Mesenchymal stem cell (in vitro differentiated cells and primary cell): Measurements from ENCODE around the gene ARVCF.
A peak's percentile ranks its signal among the peaks of the same experiment; 100 is the strongest.

ENCODE experiments used
- DNase-seq: peaks from one replicate; pipeline ENCODE4 v3.0.0-alpha.2; 2013
- H2AFZ ChIP-seq: one replicate; pipeline ENCODE4 v1.6.1; 2013; ENCODE audit warnings: low read depth, mild to moderate bottlenecking, control low read depth, inconsistent platforms, low read length, moderate library complexity
- H2AK5ac ChIP-seq: 2 replicates; pipeline ENCODE4 v1.6.1; 2013; ENCODE audit warnings: low read length, moderate library complexity, mild to moderate bottlenecking, inconsistent platforms; ENCODE audit not compliant: severe bottlenecking
- H2BK120ac ChIP-seq: one replicate; pipeline ENCODE4 v1.6.1; 2013; ENCODE audit warnings: low read depth, mild to moderate bottlenecking, inconsistent platforms, low read length, moderate library complexity
- H2BK12ac ChIP-seq, 2 experiments: one replicate each; pipeline ENCODE4 v1.6.1; 2013; ENCODE audit warnings: inconsistent platforms in 2 of 2, low read length in 2 of 2, mild to moderate bottlenecking in 2 of 2, moderate library complexity in 2 of 2, control low read depth in 1 of 2
- H2BK15ac ChIP-seq: one replicate; pipeline ENCODE4 v1.6.1; 2013; ENCODE audit warnings: mild to moderate bottlenecking, low read depth, inconsistent platforms; ENCODE audit not compliant: poor library complexity, severe bottlenecking
- H2BK5ac ChIP-seq: 2 replicates; pipeline ENCODE4 v1.6.1; 2013; ENCODE audit warnings: low read depth, mild to moderate bottlenecking, low read length, control low read depth, inconsistent platforms; ENCODE audit not compliant: poor library complexity, severe bottlenecking
- H3K14ac ChIP-seq, 2 experiments: one replicate each; pipeline ENCODE4 v1.6.1; 2013; ENCODE audit warnings: inconsistent platforms in 2 of 2, low read length in 2 of 2, control low read depth in 1 of 2, mild to moderate bottlenecking in 1 of 2, moderate library complexity in 1 of 2
- H3K18ac ChIP-seq, 2 experiments: one replicate each; pipeline ENCODE4 v1.6.1; 2013; ENCODE audit warnings: inconsistent platforms in 2 of 2, low read length in 2 of 2, control low read depth in 1 of 2, low read depth in 1 of 2, mild to moderate bottlenecking in 1 of 2
- H3K23ac ChIP-seq, 2 experiments: one replicate each; pipeline ENCODE4 v1.6.1; 2013; ENCODE audit warnings: inconsistent platforms in 2 of 2, low read length in 2 of 2, mild to moderate bottlenecking in 2 of 2, moderate library complexity in 2 of 2, control low read depth in 1 of 2
- H3K27ac ChIP-seq: 2 replicates; pipeline ENCODE4 v1.5.1; 2013; ENCODE audit warnings: mild to moderate bottlenecking, moderate library complexity, low read length, control low read depth, inconsistent platforms; ENCODE audit not compliant: poor library complexity, severe bottlenecking
- H3K27me3 ChIP-seq, 2 experiments: 2 replicates each; pipeline versions ENCODE4 v1.6.1 to v1.7.0; 2013; ENCODE audit warnings: low read length in 2 of 2, mild to moderate bottlenecking in 2 of 2, moderate library complexity in 2 of 2, control low read depth in 1 of 2, inconsistent platforms in 1 of 2; ENCODE audit not compliant: control insufficient read depth in 1 of 2, insufficient read depth in 1 of 2
- H3K36me3 ChIP-seq, 2 experiments: 2 replicates each; pipeline versions ENCODE4 v1.6.1 to v1.7.0; 2013; ENCODE audit warnings: low read length in 2 of 2, control low read depth in 1 of 2, inconsistent platforms in 1 of 2, low read depth in 1 of 2, mild to moderate bottlenecking in 1 of 2; ENCODE audit not compliant: insufficient read depth in 2 of 2, control insufficient read depth in 1 of 2
- H3K4ac ChIP-seq, 2 experiments: one replicate each; pipeline ENCODE4 v1.6.1; 2013; ENCODE audit warnings: inconsistent platforms in 2 of 2, low read length in 2 of 2, mild to moderate bottlenecking in 2 of 2, moderate library complexity in 2 of 2, control low read depth in 1 of 2, low read depth in 1 of 2
- H3K4me1 ChIP-seq: 2 replicates; pipeline ENCODE4 v1.6.1; 2013; ENCODE audit warnings: low read depth, low read length, control low read depth; ENCODE audit not compliant: control insufficient read depth, insufficient read depth
- H3K4me2 ChIP-seq: 2 replicates; pipeline ENCODE4 v1.6.1; 2013; ENCODE audit warnings: low read length, mild to moderate bottlenecking, inconsistent platforms; ENCODE audit not compliant: poor library complexity, severe bottlenecking
- H3K4me3 ChIP-seq, 2 experiments: 2 replicates each; pipeline versions ENCODE4 v1.5.1 to v1.7.0; 2013; ENCODE audit warnings: low read length in 2 of 2, mild to moderate bottlenecking in 2 of 2, control low read depth in 1 of 2, low read depth in 1 of 2; ENCODE audit not compliant: insufficient read depth in 1 of 2
- H3K79me1 ChIP-seq: replicated peaks from 2 replicates; pipeline ENCODE4 v1.6.1; 2013; ENCODE audit warnings: mild to moderate bottlenecking, control low read depth, low read length, inconsistent platforms; ENCODE audit not compliant: poor library complexity, severe bottlenecking
- H3K9ac ChIP-seq: 2 replicates; pipeline ENCODE4 v1.7.0; 2013; ENCODE audit warnings: mild to moderate bottlenecking, low read length, moderate library complexity
- H3K9me3 ChIP-seq: 2 replicates; pipeline ENCODE4 v1.7.0; 2013; ENCODE audit warnings: mild to moderate bottlenecking, low read length; ENCODE audit not compliant: control insufficient read depth
- H4K8ac ChIP-seq: one replicate; pipeline ENCODE4 v1.6.1; 2013; ENCODE audit warnings: inconsistent platforms, mild to moderate bottlenecking, low read length, moderate library complexity
- H4K91ac ChIP-seq: one replicate; pipeline ENCODE4 v1.6.1; 2013; ENCODE audit warnings: mild to moderate bottlenecking, low read length, inconsistent platforms
- WGBS: methylation state at CpG from one replicate; pipeline ENCODE4 v1.1.7; 2013; ENCODE audit warnings: mixed read lengths; 5-methylcytosine and 5-hydroxymethylcytosine counted together

Gene ARVCF

GRCh38 chr22:19977296-19978243 is 39.1 kb downstream of the ARVCF start:
- 96% methylated on average over 32 of the region's 32 CpGs for WGBS
- no peak overlapping the region for H3K14ac ChIP-seq
- H3K4me2 ChIP-seq: no peak overlapping the region
- no peak overlapping the region for H2AK5ac ChIP-seq
- no peak overlapping the region for H2BK5ac ChIP-seq
- H2AFZ ChIP-seq: no peak overlapping the region
- no peak overlapping the region for H4K8ac ChIP-seq
- H2BK15ac ChIP-seq: no peak overlapping the region
- H3K9me3 ChIP-seq: no peaks in the 10 kb centered on the region
- DNase-seq: no peak
- no peak overlapping the region for H3K18ac ChIP-seq
- H3K36me3 ChIP-seq: peaks cover 7 to 73% of the 10 kb centered on the region in 2 experiments
- no peak overlapping the region for H3K23ac ChIP-seq
- no peak overlapping the region for H2BK12ac ChIP-seq
- H3K27me3 ChIP-seq: peaks cover 0 to 8% of the 10 kb centered on the region in 2 experiments
- H3K4ac ChIP-seq: no peak overlapping the region
- no peak overlapping the region for H2BK120ac ChIP-seq
- no peak overlapping the region for H3K27ac ChIP-seq
- H3K4me1 ChIP-seq: peaks cover 30% of the 10 kb centered on the region
- H3K9ac ChIP-seq: no peak overlapping the region
- H4K91ac ChIP-seq: no peak overlapping the region
- H3K4me3 ChIP-seq: no peak overlapping the region
- H3K79me1 ChIP-seq: peaks cover 9% of the 10 kb centered on the region

GRCh38 chr22:19976671-19977070 is 40.0 kb downstream of the ARVCF start:
- 98% methylated on average over 2 of the region's 3 CpGs for WGBS

GRCh38 chr22:19975707-19976035 is 41.0 kb downstream of the ARVCF start:
- Histone ChIP-seq H3K9ac (no peak overlapping the region), H2BK5ac (no peak overlapping the region), H4K91ac (no peak overlapping the region), H3K4me3 (no peak overlapping the region), H2AFZ (no peak overlapping the region), H3K14ac (no peak overlapping the region), H2BK12ac (no peak overlapping the region), H3K9me3 (no peaks in the 10 kb centered on the region), H4K8ac (no peak overlapping the region), H2AK5ac (peak overlapping the region; percentile 46), H3K18ac (no peak overlapping the region), H3K4ac (no peak overlapping the region), H3K79me1 (no peaks in the 10 kb centered on the region), H3K36me3 (peaks cover 10 to 76% of the 10 kb centered on the region in 2 experiments), H2BK15ac (no peak overlapping the region), H3K27ac (peak overlapping the region; percentile 13), H2BK120ac (no peak overlapping the region), H3K4me1 (peaks cover 26% of the 10 kb centered on the region), H3K4me2 (no peak overlapping the region), H3K27me3 (peaks cover 0 to 8% of the 10 kb centered on the region in 2 experiments), H3K23ac (no peak overlapping the region)
- 87% methylated on average over 4 of the region's 4 CpGs for WGBS
- DNase-seq: no peak

More at GRCh38 chr22:19976671-19977070, 40.0 kb downstream of the ARVCF start:
- H3K27me3 ChIP-seq: peaks cover 0 to 8% of the 10 kb centered on the region in 2 experiments
- no peak overlapping the region for H3K9ac ChIP-seq
- H3K36me3 ChIP-seq: peaks cover 10 to 76% of the 10 kb centered on the region in 2 experiments
- no peak for DNase-seq
- H2BK15ac ChIP-seq: no peak overlapping the region
- H3K27ac ChIP-seq: no peak overlapping the region
- H3K9me3 ChIP-seq: no peaks in the 10 kb centered on the region
- no peak overlapping the region for H2AK5ac ChIP-seq
- no peak overlapping the region for H3K4me2 ChIP-seq
- H3K4me1 ChIP-seq: peaks cover 23% of the 10 kb centered on the region
- H3K23ac ChIP-seq: no peak overlapping the region
- H3K4me3 ChIP-seq: no peak overlapping the region
- peaks cover 1% of the 10 kb centered on the region for H3K79me1 ChIP-seq
- no peak overlapping the region for H4K91ac ChIP-seq
- no peak overlapping the region for H2BK5ac ChIP-seq
- H4K8ac ChIP-seq: no peak overlapping the region
- H2BK12ac ChIP-seq: no peak overlapping the region
- H3K18ac ChIP-seq: no peak overlapping the region
- H2AFZ ChIP-seq: no peak overlapping the region
- no peak overlapping the region for H3K4ac ChIP-seq
- no peak overlapping the region for H3K14ac ChIP-seq
- no peak overlapping the region for H2BK120ac ChIP-seq

- H3K23ac ChIP-seq: no peak overlapping the region
Measured at GRCh38 chr22:19974935-19975706, 41.5 kb downstream of the ARVCF start.

More at GRCh38 chr22:19974935-19975706, 41.5 kb downstream of the ARVCF start:
- no peak for DNase-seq
- Histone ChIP-seq H3K4ac (no peak overlapping the region), H3K9me3 (no peaks in the 10 kb centered on the region), H2AK5ac (peak overlapping the region; percentile 46), H3K79me1 (no peaks in the 10 kb centered on the region), H2BK5ac (no peak overlapping the region), H3K4me3 (no peak overlapping the region), H3K18ac (no peak overlapping the region), H3K14ac (no peak overlapping the region), H4K91ac (no peak overlapping the region), H3K9ac (no peak overlapping the region), H3K4me2 (no peak overlapping the region), H2AFZ (no peak overlapping the region), H2BK15ac (no peak overlapping the region), H3K4me1 (peaks cover 27% of the 10 kb centered on the region), H3K27ac (peak overlapping the region; percentile 18), H2BK12ac (no peak overlapping the region), H2BK120ac (no peak overlapping the region), H4K8ac (peak overlapping the region; percentile 22), H3K36me3 (peaks cover 10 to 75% of the 10 kb centered on the region in 2 experiments), H3K27me3 (peaks cover 0 to 8% of the 10 kb centered on the region in 2 experiments)
- WGBS: 88% methylated on average over 10 of the region's 13 CpGs
